Naive B cell (primary cell): Measurements from ENCODE around the gene PLEKHO1. TPM values are rescaled to one million over a fixed set of nuclear protein-coding genes. Genes with fewer than 3 reads are reported as not detected.
"Not testable (repeated sequence)": the region's sequence is repeated elsewhere in the genome, so short reads cannot be mapped to it uniquely, and the experiment has no call there.

ENCODE experiments used
- ATAC-seq, 2 donors: fragments of 150-1000 bp; cut with Tn5 transposase; 2 replicates each; pipeline ENCODE4 v1.10.0; 2021; ENCODE audit warnings: low read depth in 2 of 2, mild to moderate bottlenecking in 2 of 2, moderate library complexity in 2 of 2
- DNase-seq: peaks from one replicate; pipeline ENCODE4 v3.0.0; 2022
- H3K27ac Mint-ChIP-seq, 6 donors: one replicate each; pipeline ENCODE4 v1.8.0; 2020 to 2022; ENCODE audit warnings: mild to moderate bottlenecking in 6 of 6, mixed read lengths in 6 of 6, moderate library complexity in 5 of 6, inconsistent platforms in 2 of 6
- H3K27me3 Mint-ChIP-seq, 3 donors: one replicate each; pipeline ENCODE4 v1.8.0; 2021 to 2022; ENCODE audit warnings: mixed read lengths in 3 of 3, mild to moderate bottlenecking in 1 of 3
- H3K36me3 Mint-ChIP-seq, 2 donors: one replicate each; pipeline ENCODE4 v1.8.0; 2020 to 2022; ENCODE audit warnings: mixed read lengths in 2 of 2, inconsistent platforms in 1 of 2, mild to moderate bottlenecking in 1 of 2
- H3K4me1 Mint-ChIP-seq, 3 donors: one replicate each; pipeline ENCODE4 v1.8.0; 2020 to 2022; ENCODE audit warnings: mixed read lengths in 3 of 3, inconsistent platforms in 1 of 3, mild to moderate bottlenecking in 1 of 3, moderate library complexity in 1 of 3
- H3K4me3 Mint-ChIP-seq, 8 donors: one replicate each; pipeline ENCODE4 v1.8.0; 2020 to 2022; ENCODE audit warnings: mild to moderate bottlenecking in 8 of 8, mixed read lengths in 8 of 8, moderate library complexity in 8 of 8, inconsistent platforms in 2 of 8
- H3K9me3 Mint-ChIP-seq, 7 donors: one replicate each; pipeline ENCODE4 v1.8.0; 2020 to 2022; ENCODE audit warnings: mixed read lengths in 7 of 7, mild to moderate bottlenecking in 5 of 7, inconsistent platforms in 2 of 7, moderate library complexity in 1 of 7
- polyA plus RNA-seq, 6 donors: library from polyadenylated mRNA; unstranded; fragments of 300-500 nt; fragmentation: Illumina TruSeq; gene quantifications; one replicate each; pipeline ENCODE4 v1.2.3, GENCODE V29; 2021; ENCODE audit warnings: low read depth in 6 of 6

The PLEKHO1 gene
- polyA plus RNA-seq, 6 donors from 2014 or later, result 64.9 to 97.5 (median 84.0) TPM

GRCh38 chr1:150165622-150166612, 16.2 kb downstream of the PLEKHO1 start:
- ATAC-seq, result peak; percentile 28 to 29
- Mint-ChIP-seq H3K4me3 (peak overlapping the region; percentile 26 to 96 (median 76)), H3K27me3 (no peaks in the 10 kb centered on the region), H3K4me1 (peaks cover 53 to 70% (median 54%) of the 10 kb centered on the region in 3 donors), H3K27ac (peak overlapping the region; percentile 38 to 99 (median 96)), H3K36me3 (no peaks in the 10 kb centered on the region), H3K9me3 (no peaks in the 10 kb centered on the region)
- DNase-seq, result no peak

- peak overlapping the region in 3 of 6 donors; percentile 26 to 62 (median 44) for H3K27ac Mint-ChIP-seq
Observed at GRCh38 chr1:150168960-150169601, 19.4 kb downstream of the PLEKHO1 start.

GRCh38 chr1:150171801-150172200, 22.1 kb downstream of the PLEKHO1 start:
- peaks cover 8 to 12% of the 10 kb centered on the region in 2 donors for H3K36me3 Mint-ChIP-seq

More at GRCh38 chr1:150168960-150169601, 19.4 kb downstream of the PLEKHO1 start:
- ATAC-seq (peak; percentile 51 to 56), DNase-seq (no peak)
- peaks cover 22 to 40% (median 26%) of the 10 kb centered on the region in 3 donors for H3K4me1 Mint-ChIP-seq
- no peaks in the 10 kb centered on the region for H3K9me3 Mint-ChIP-seq
- no peak overlapping the region for H3K4me3 Mint-ChIP-seq
- peaks cover 8% of the 10 kb centered on the region in 2 donors for H3K36me3 Mint-ChIP-seq
- no peaks in the 10 kb centered on the region for H3K27me3 Mint-ChIP-seq

GRCh38 chr1:150173141-150173585, 23.4 kb downstream of the PLEKHO1 start:
- H3K4me1 Mint-ChIP-seq, result peaks cover 0 to 8% (median 4%) of the 10 kb centered on the region in 3 donors
- H3K36me3 Mint-ChIP-seq, result peaks cover 8 to 12% of the 10 kb centered on the region in 2 donors
- H3K27me3 Mint-ChIP-seq, result no peaks in the 10 kb centered on the region
- no peak overlapping the region for H3K27ac Mint-ChIP-seq
- no peaks in the 10 kb centered on the region for H3K9me3 Mint-ChIP-seq
- H3K4me3 Mint-ChIP-seq, result no peak overlapping the region
- no peak for DNase-seq
- no peak for ATAC-seq

More at GRCh38 chr1:150171801-150172200, 22.1 kb downstream of the PLEKHO1 start:
- Mint-ChIP-seq H3K9me3 (no peaks in the 10 kb centered on the region), H3K4me3 (no peak overlapping the region), H3K27ac (no peak overlapping the region), H3K27me3 (no peaks in the 10 kb centered on the region), H3K4me1 (peaks cover 0 to 15% (median 4%) of the 10 kb centered on the region in 3 donors)
- no peak for ATAC-seq
- DNase-seq, result no peak

GRCh38 chr1:150176593-150176992, 26.9 kb downstream of the PLEKHO1 start:
- ATAC-seq (no peak), DNase-seq (no peak)
- H3K27me3 Mint-ChIP-seq, result no peaks in the 10 kb centered on the region
- peaks cover 0 to 4% (median 2%) of the 10 kb centered on the region in 3 donors for H3K4me1 Mint-ChIP-seq
- no peak overlapping the region for H3K27ac Mint-ChIP-seq
- H3K9me3 Mint-ChIP-seq, result no peaks in the 10 kb centered on the region
- peaks cover 7 to 12% of the 10 kb centered on the region in 2 donors for H3K36me3 Mint-ChIP-seq
- no peak overlapping the region for H3K4me3 Mint-ChIP-seq

GRCh38 chr1:150178548-150178947, 28.8 kb downstream of the PLEKHO1 start:
- no peak overlapping the region for H3K4me3 Mint-ChIP-seq
- peaks cover 0 to 5% of the 10 kb centered on the region in 2 donors for H3K36me3 Mint-ChIP-seq
- ATAC-seq (no peak), DNase-seq (no peak)
- no peaks in the 10 kb centered on the region for H3K27me3 Mint-ChIP-seq
- H3K9me3 Mint-ChIP-seq, result no peaks in the 10 kb centered on the region
- no peak overlapping the region for H3K27ac Mint-ChIP-seq
- H3K4me1 Mint-ChIP-seq, result peaks cover 0 to 3% (median 0%) of the 10 kb centered on the region in 3 donors

- Mint-ChIP-seq H3K27me3 (no peaks in the 10 kb centered on the region), H3K9me3 (no peaks in the 10 kb centered on the region), H3K27ac (peak overlapping the region in 1 of 6 donors; percentile 1), H3K4me3 (no peak overlapping the region), H3K36me3 (peaks cover 0 to 5% of the 10 kb centered on the region in 2 donors), H3K4me1 (peaks cover 0 to 3% (median 0%) of the 10 kb centered on the region in 3 donors)
- ATAC-seq, result no peak
- no peak for DNase-seq
Observed at GRCh38 chr1:150179867-150180266, 30.2 kb downstream of the PLEKHO1 start.

GRCh38 chr1:150180474-150180873, 30.8 kb downstream of the PLEKHO1 start:
- Mint-ChIP-seq H3K4me1 (peaks cover 0 to 3% (median 0%) of the 10 kb centered on the region in 3 donors), H3K9me3 (no peaks in the 10 kb centered on the region), H3K4me3 (no peak overlapping the region), H3K27ac (no peak overlapping the region), H3K36me3 (peaks cover 0 to 5% of the 10 kb centered on the region in 2 donors), H3K27me3 (no peaks in the 10 kb centered on the region)
- DNase-seq (no peak), ATAC-seq (no peak)

- H3K4me1 Mint-ChIP-seq, result peaks cover 5 to 11% (median 6%) of the 10 kb centered on the region in 3 donors
- no peaks in the 10 kb centered on the region for H3K27me3 Mint-ChIP-seq
- no peaks in the 10 kb centered on the region for H3K9me3 Mint-ChIP-seq
- H3K27ac Mint-ChIP-seq, result peak overlapping the region in 1 of 6 donors; percentile 16
- DNase-seq (no peak), ATAC-seq (no peak)
- H3K36me3 Mint-ChIP-seq, result no peaks in the 10 kb centered on the region
- H3K4me3 Mint-ChIP-seq, result no peak overlapping the region
Observed at GRCh38 chr1:150182247-150182646, 32.5 kb downstream of the PLEKHO1 start.

- Mint-ChIP-seq H3K4me3 (no peak overlapping the region), H3K4me1 (peaks cover 6 to 15% (median 8%) of the 10 kb centered on the region in 3 donors), H3K27me3 (no peaks in the 10 kb centered on the region), H3K9me3 (no peaks in the 10 kb centered on the region), H3K27ac (peak overlapping the region in 1 of 6 donors; percentile 66), H3K36me3 (no peaks in the 10 kb centered on the region)
- DNase-seq, result no peak
- no peak for ATAC-seq
Observed at GRCh38 chr1:150183061-150183460, 33.3 kb downstream of the PLEKHO1 start.

- Mint-ChIP-seq H3K36me3 (no peaks in the 10 kb centered on the region), H3K4me1 (peaks cover 6 to 15% (median 8%) of the 10 kb centered on the region in 3 donors), H3K27ac (peak overlapping the region in 3 of 6 donors; percentile 58 to 76 (median 69)), H3K9me3 (no peaks in the 10 kb centered on the region), H3K27me3 (no peaks in the 10 kb centered on the region), H3K4me3 (peak overlapping the region in 2 of 8 donors; percentile 24 to 63)
- DNase-seq, result no peak
- no peak for ATAC-seq
Observed at GRCh38 chr1:150185481-150185880, 35.8 kb downstream of the PLEKHO1 start.

- peak overlapping the region in 4 of 6 donors; percentile 29 to 98 (median 68) for H3K27ac Mint-ChIP-seq
- H3K27me3 Mint-ChIP-seq, ATAC-seq, DNase-seq, H3K9me3 Mint-ChIP-seq, H3K36me3 Mint-ChIP-seq: not testable (repeated sequence)
- H3K4me3 Mint-ChIP-seq, result peak overlapping the region in 5 of 8 donors; percentile 27 to 87 (median 77)
- peaks cover 6 to 15% (median 8%) of the 10 kb centered on the region in 3 donors for H3K4me1 Mint-ChIP-seq
Observed at GRCh38 chr1:150186438-150186788, 36.7 kb downstream of the PLEKHO1 start.

GRCh38 chr1:150186789-150187559, 37.3 kb downstream of the PLEKHO1 start:
- DNase-seq (peak; percentile 63), ATAC-seq (peak; percentile 80 to 86)
- Mint-ChIP-seq H3K4me3 (peak overlapping the region; percentile 27 to 87 (median 68)), H3K4me1 (peaks cover 6 to 15% (median 8%) of the 10 kb centered on the region in 3 donors), H3K36me3 (no peaks in the 10 kb centered on the region), H3K27me3 (no peaks in the 10 kb centered on the region), H3K9me3 (no peaks in the 10 kb centered on the region), H3K27ac (peak overlapping the region; percentile 60 to 98 (median 87))
